H1 (cell line): Measurements from ENCODE around the gene OR51B2. TPM values are rescaled to one million over a fixed set of nuclear protein-coding genes. Genes with fewer than 3 reads are reported as not detected.

ENCODE experiments used
- CTCF ChIA-PET: fragments of 300-600 bp; sonication (Branson Sonifier 250); formaldehyde crosslinking; loops from one replicate; lab custom pipeline; 2021; ENCODE audit not compliant: partially characterized antibody; lab: Charles Lee
- POLR2A ChIA-PET: fragments of 300-600 bp; sonication (Branson Sonifier 250); formaldehyde crosslinking; loops from one replicate; lab custom pipeline; 2021; ENCODE audit warnings: inconsistent platforms; ENCODE audit not compliant: partially characterized antibody; lab: Charles Lee
- DNase-seq, 2 experiments: peaks; one replicate each; pipeline versions ENCODE4 v3.0.0 to v3.0.0-alpha.2; 2010 to 2022; ENCODE audit warnings: low spot score in 2 of 2, low read depth in 1 of 2, mixed read lengths in 1 of 2
- FAIRE-seq: peaks from 2 replicates; lab custom pipeline; 2011; peaks lifted over from hg19 to GRCh38; lab: Jason Lieb, UNC
- H2AFZ ChIP-seq: 2 replicates; pipeline ENCODE4 v1.8.1; 2012; ENCODE audit warnings: low read length, inconsistent platforms
- H2AK5ac ChIP-seq: 2 replicates; pipeline ENCODE4 v1.6.1; 2013; ENCODE audit warnings: low read depth, low read length
- H2BK120ac ChIP-seq: replicated peaks from 2 replicates; pipeline ENCODE3; 2013; ENCODE audit warnings: low read depth, low read length, inconsistent platforms
- H2BK12ac ChIP-seq: 2 replicates; pipeline ENCODE4 v1.6.1; 2013; ENCODE audit warnings: low read depth, low read length
- H2BK15ac ChIP-seq: 2 replicates; pipeline ENCODE4 v1.6.1; 2013; ENCODE audit warnings: low read length
- H2BK20ac ChIP-seq: 2 replicates; pipeline ENCODE4 v1.6.1; 2013; ENCODE audit warnings: low read length
- H2BK5ac ChIP-seq: 2 replicates; pipeline ENCODE4 v1.6.1; 2013; ENCODE audit warnings: low read depth, low read length
- H3K14ac ChIP-seq: 2 replicates; pipeline ENCODE4 v1.6.1; 2013; ENCODE audit warnings: inconsistent platforms; ENCODE audit not compliant: insufficient read length
- H3K18ac ChIP-seq: 2 replicates; pipeline ENCODE4 v1.6.1; 2013; ENCODE audit warnings: low read length; ENCODE audit errors: extremely low read depth
- H3K23ac ChIP-seq: 2 replicates; pipeline ENCODE4 v1.6.1; 2013; ENCODE audit warnings: inconsistent platforms; ENCODE audit not compliant: insufficient read length
- H3K23me2 ChIP-seq: 2 replicates; pipeline ENCODE4 v1.6.1; 2013; ENCODE audit warnings: low read depth, low read length
- H3K27ac ChIP-seq: 2 replicates; pipeline ENCODE4 v1.6.1; 2011; ENCODE audit warnings: low read depth, low read length, inconsistent platforms
- H3K27me3 ChIP-seq, 4 experiments: replicated peaks in 1 of 4; 1 replicate in 1 of 4; 2 replicates in 3 of 4; pipeline versions ENCODE4 v1.6.1 to v1.8.1; 2011 to 2013; ENCODE audit warnings: low read length in 3 of 4, mild to moderate bottlenecking in 3 of 4, inconsistent platforms in 2 of 4, mixed read lengths in 2 of 4, moderate library complexity in 1 of 4; ENCODE audit not compliant: control insufficient read depth in 3 of 4, insufficient read depth in 3 of 4; ENCODE audit errors: extremely low read depth in 1 of 4
- H3K36me3 ChIP-seq, 4 experiments: 2 replicates each; pipeline versions ENCODE4 v1.6.1 to v1.8.1; 2011 to 2013; ENCODE audit warnings: mild to moderate bottlenecking in 4 of 4, low read length in 3 of 4, moderate library complexity in 2 of 4, control low read depth in 1 of 4, inconsistent platforms in 1 of 4; ENCODE audit not compliant: insufficient read depth in 4 of 4, control insufficient read depth in 2 of 4
- H3K4ac ChIP-seq: replicated peaks from 2 replicates; pipeline ENCODE3; 2013; ENCODE audit warnings: low read length, low read depth, mixed read lengths, inconsistent platforms; ENCODE audit not compliant: insufficient read length
- H3K4me1 ChIP-seq, 4 experiments: replicated peaks in 1 of 4; 1 replicate in 1 of 4; 2 replicates in 3 of 4; pipeline versions ENCODE4 v1.6.1 to v1.8.1; 2011 to 2013; ENCODE audit warnings: low read length in 3 of 4, inconsistent platforms in 2 of 4, mixed read lengths in 1 of 4; ENCODE audit not compliant: insufficient read depth in 4 of 4, control insufficient read depth in 3 of 4
- H3K4me2 ChIP-seq, 2 experiments: 2 replicates each; pipeline versions ENCODE4 v1.6.1 to v1.8.1; 2011 to 2013; ENCODE audit warnings: low read depth in 2 of 2, low read length in 2 of 2, control low read depth in 1 of 2, inconsistent platforms in 1 of 2, mild to moderate bottlenecking in 1 of 2; ENCODE audit not compliant: insufficient read depth in 1 of 2
- H3K4me3 ChIP-seq, 4 experiments: fragments of 200-600, 300-600 bp in 1 of 4; sonication (generic), shearing (Covaris generic), sonication (Bioruptor Twin) in 1 of 4; 2 replicates each; pipeline versions ENCODE4 v1.5.1 to v1.8.1; 2011 to 2016; ENCODE audit warnings: low read length in 4 of 4, low read depth in 3 of 4, control low read depth in 2 of 4, inconsistent platforms in 2 of 4, mild to moderate bottlenecking in 2 of 4, mixed read lengths in 1 of 4, moderate library complexity in 1 of 4; ENCODE audit not compliant: insufficient read depth in 2 of 4; ENCODE audit errors: extremely low read depth in 1 of 4
- H3K56ac ChIP-seq: replicated peaks from 2 replicates; pipeline ENCODE3; 2013; ENCODE audit warnings: low read depth, mild to moderate bottlenecking, mixed read lengths, low read length, inconsistent platforms; ENCODE audit not compliant: insufficient read length
- H3K79me1 ChIP-seq: 2 replicates; pipeline ENCODE4 v1.6.1; 2013; ENCODE audit warnings: low read depth, low read length, control low read depth
- H3K79me2 ChIP-seq, 2 experiments: 2 replicates each; pipeline versions ENCODE4 v1.6.1 to v1.8.1; 2012 to 2013; ENCODE audit warnings: low read length in 2 of 2, mild to moderate bottlenecking in 2 of 2, inconsistent platforms in 1 of 2; ENCODE audit not compliant: insufficient read depth in 2 of 2, control insufficient read depth in 1 of 2
- H3K9ac ChIP-seq, 4 experiments: replicated peaks in 1 of 4; 1 replicate in 1 of 4; 2 replicates in 3 of 4; pipeline versions ENCODE4 v1.6.1 to v1.8.1; 2011 to 2013; ENCODE audit warnings: low read depth in 3 of 4, low read length in 3 of 4, control low read depth in 2 of 4, mild to moderate bottlenecking in 2 of 4, moderate library complexity in 2 of 4, inconsistent platforms in 1 of 4; ENCODE audit errors: extremely low read depth in 1 of 4
- H3K9me3 ChIP-seq, 2 experiments: 2 replicates each; pipeline versions ENCODE4 v1.6.1 to v1.8.1; 2012 to 2013; ENCODE audit warnings: mild to moderate bottlenecking in 2 of 2, moderate library complexity in 2 of 2, control low read depth in 1 of 2, inconsistent platforms in 1 of 2, low read depth in 1 of 2, low read length in 1 of 2, mixed read lengths in 1 of 2; ENCODE audit not compliant: insufficient read depth in 2 of 2
- H4K20me1 ChIP-seq, 2 experiments: replicated peaks in 1 of 2; 2 replicates each; pipeline versions ENCODE3 to v1.8.1; 2011 to 2013; ENCODE audit warnings: inconsistent platforms in 2 of 2, low read length in 2 of 2, mild to moderate bottlenecking in 1 of 2; ENCODE audit not compliant: insufficient read depth in 2 of 2, control insufficient read depth in 1 of 2
- H4K5ac ChIP-seq: 2 replicates; pipeline ENCODE4 v1.6.1; 2013; ENCODE audit warnings: low read length, low read depth, mixed read lengths, inconsistent platforms; ENCODE audit not compliant: insufficient read length
- H4K8ac ChIP-seq: 2 replicates; pipeline ENCODE4 v1.8.0; 2013; ENCODE audit warnings: mild to moderate bottlenecking, moderate library complexity, low read length, inconsistent platforms; ENCODE audit not compliant: insufficient read depth; ENCODE audit errors: extremely low read depth
- H4K91ac ChIP-seq: replicated peaks from 2 replicates; pipeline ENCODE3; 2013; ENCODE audit warnings: low read length, mixed read lengths, inconsistent platforms; ENCODE audit not compliant: insufficient read length
- BRCA1 ChIP-seq: IDR thresholded peaks from 2 replicates; pipeline ENCODE4 v1.6.1; 2012; ENCODE audit warnings: low read depth, low read length, improper control_type of control experiment
- CBX5 ChIP-seq: fragments of 300-800, 300-1000 bp; sonication (generic); IDR thresholded peaks from 2 replicates; pipeline ENCODE4 v1.7.1; 2016; ENCODE audit warnings: antibody characterized with exemption, low read length, low read depth
- CEBPB ChIP-seq: IDR thresholded peaks from 2 replicates; pipeline ENCODE4 v1.6.1; 2012; ENCODE audit warnings: low read depth, low read length
- CTCF ChIP-seq, 3 experiments: IDR thresholded peaks; 1 replicate in 2 of 3; 2 replicates in 1 of 3; pipeline versions ENCODE4 v1.5.1 to v1.6.1; 2011; ENCODE audit warnings: low read length in 3 of 3, mild to moderate bottlenecking in 3 of 3, inconsistent platforms in 2 of 3, low read depth in 1 of 3, moderate library complexity in 1 of 3; ENCODE audit not compliant: insufficient read depth in 1 of 3; ENCODE audit errors: control extremely low read depth in 1 of 3
- JUND ChIP-seq: IDR thresholded peaks from 2 replicates; pipeline ENCODE4 v1.6.1; 2011; ENCODE audit warnings: mild to moderate bottlenecking, improper control_type of control experiment, low read length
- KDM1A ChIP-seq: fragments of 200-600, 300-600 bp; sonication (generic); IDR thresholded peaks from 2 replicates; pipeline ENCODE4 v1.7.1; 2016; ENCODE audit warnings: mild to moderate bottlenecking, low read length, borderline replicate concordance
- POLR2A ChIP-seq, 2 experiments: IDR thresholded peaks; 1 replicate in 1 of 2; 2 replicates in 1 of 2; pipeline ENCODE4 v1.6.1; 2011; ENCODE audit warnings: low read depth in 2 of 2, low read length in 2 of 2, mild to moderate bottlenecking in 2 of 2; ENCODE audit errors: control extremely low read depth in 1 of 2
- RAD21 ChIP-seq, 2 experiments: IDR thresholded peaks in 1 of 2; conservative IDR thresholded peaks in 1 of 2; 2 replicates each; pipeline ENCODE4 v1.6.1; 2011; ENCODE audit warnings: low read depth in 2 of 2, low read length in 2 of 2, improper control_type of control experiment in 1 of 2, inconsistent platforms in 1 of 2, mild to moderate bottlenecking in 1 of 2, moderate library complexity in 1 of 2
- RNF2 ChIP-seq: fragments of 200-900, 300-1000 bp; sonication (generic); IDR thresholded peaks from 2 replicates; pipeline ENCODE4 v1.7.1; 2016; ENCODE audit warnings: borderline replicate concordance, low read depth, mild to moderate bottlenecking, antibody characterized with exemption, low read length; ENCODE audit not compliant: poor library complexity, severe bottlenecking; ENCODE audit errors: missing control alignments
- SIRT6 ChIP-seq: IDR thresholded peaks from one replicate; pipeline ENCODE4 v1.7.1; 2012; ENCODE audit warnings: low read length, inconsistent platforms
- SP4 ChIP-seq: IDR thresholded peaks from 2 replicates; pipeline ENCODE4 v1.6.1; 2012; ENCODE audit warnings: low read length, inconsistent platforms
- ZNF274 ChIP-seq: IDR thresholded peaks from 2 replicates; pipeline ENCODE4 v1.7.0; 2012; ENCODE audit warnings: low read length, borderline replicate concordance; ENCODE audit errors: extremely low read depth
- WGBS, 2 experiments: shearing (Covaris generic) in 1 of 2; methylation state at CpG; one replicate each; pipeline versions ENCODE4 v1.1.6 to v1.1.7; 2013 to 2015; ENCODE audit warnings: low lambda C conversion rate in 2 of 2, mixed read lengths in 2 of 2, inconsistent platforms in 1 of 2, low coverage in 1 of 2, missing lambda C conversion rate in 1 of 2; ENCODE audit not compliant: insufficient replicate concordance in 2 of 2, insufficient coverage in 1 of 2, insufficient read length in 1 of 2; ENCODE audit errors: extremely low coverage in 1 of 2, missing lambda C conversion rate in 1 of 2; 5-methylcytosine and 5-hydroxymethylcytosine counted together
- polyA plus RNA-seq, 7 experiments: library from polyadenylated mRNA; depleted of rRNA in 3 of 7; stranded (reverse) in 5 of 7; unstranded in 2 of 7; fragments of >200 nt in 5 of 7; fragments of 200-250 nt in 2 of 7; gene quantifications; 1 replicate in 5 of 7; 2 replicates in 1 of 7; 4 replicates in 1 of 7; pipeline versions ENCODE4 v1.2.1 to v1.2.3, GENCODE V29; 2011 to 2013; ENCODE audit warnings: missing spikeins in 2 of 7, mixed read lengths in 2 of 7
- total RNA-seq: library from RNA; stranded (reverse); fragmentation: NEBNext Ultra II Directional; extraction: Animal tissue kit (Norgen Biotek cat#: 25700); gene quantifications from 2 replicates; pipeline ENCODE4 v1.2.1, GENCODE V29; 2021

Gene OR51B2
- total and polyA plus RNA-seq, 2 of the 8 experiments (the other 6 are each of a cell fraction or from before 2014, with no cell fraction given): not detected

DNA sequence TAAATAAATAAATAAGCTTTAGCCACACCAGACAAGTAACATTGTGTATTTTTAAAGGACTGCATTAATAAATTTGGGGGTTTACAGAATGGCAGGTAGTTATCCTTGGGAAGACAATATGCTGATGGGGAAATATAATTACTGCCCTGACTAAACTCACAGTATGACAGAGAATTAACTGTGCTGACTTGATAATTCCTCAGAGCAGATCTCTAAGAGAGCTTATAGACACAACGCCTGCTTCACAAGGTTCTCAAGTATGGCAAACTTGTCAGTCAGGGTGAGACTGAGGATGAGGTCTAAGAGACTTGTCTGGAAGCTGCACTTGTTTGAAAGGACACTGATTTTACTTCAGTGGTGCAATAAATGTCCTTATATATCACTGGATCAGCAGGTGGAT is 25.6 kb downstream of the OR51B2 start:
- H3K4me2 ChIP-seq: no peak overlapping the region
- WGBS, 2 experiments: 74% methylated on average over 1 of the region's 1 CpG; no CpG with 5 or more reads in 1 of the 2 experiments
- H3K23ac ChIP-seq: no peak overlapping the region
- H3K27me3 ChIP-seq: no peaks in the 10 kb centered on the region
- H4K91ac ChIP-seq: no peak overlapping the region
- no peaks in the 10 kb centered on the region for H3K79me1 ChIP-seq
- CTCF ChIA-PET: interaction anchor here (0.7 to 3.3 kb wide), 8 partner anchors 8 to 1111 kb away, joined by 3 to 12 read pairs (median 3); no protein-coding TSS in a partner anchor
- H3K79me2 ChIP-seq: no peaks in the 10 kb centered on the region
- no peak overlapping the region for H3K9ac ChIP-seq
- no peaks in the 10 kb centered on the region for H4K20me1 ChIP-seq
- no peaks in the 10 kb centered on the region for H3K36me3 ChIP-seq
- no peak overlapping the region for H2BK15ac ChIP-seq
- H3K56ac ChIP-seq: no peak overlapping the region
- no peak overlapping the region for H2AFZ ChIP-seq
- no peak overlapping the region for H3K4ac ChIP-seq
- no peak overlapping the region for H2BK12ac ChIP-seq
- no peak overlapping the region for H3K27ac ChIP-seq
- H3K14ac ChIP-seq: no peak overlapping the region
- H3K9me3 ChIP-seq: no peaks in the 10 kb centered on the region; a peak in 1 of 4 replicates
- no peak overlapping the region for H4K8ac ChIP-seq
- FAIRE-seq (no peak), DNase-seq (no peak)
- H2BK20ac ChIP-seq: no peak overlapping the region
- H2BK5ac ChIP-seq: no peak overlapping the region
- POLR2A ChIA-PET: no interaction called here
- no peak overlapping the region for H3K18ac ChIP-seq
- H3K4me1 ChIP-seq: no peaks in the 10 kb centered on the region
- H3K4me3 ChIP-seq: no peak overlapping the region
- H2AK5ac ChIP-seq: no peak overlapping the region
- no peaks in the 10 kb centered on the region for H3K23me2 ChIP-seq
- no peak overlapping the region for H4K5ac ChIP-seq
- H2BK120ac ChIP-seq: no peak overlapping the region
- TF ChIP-seq CBX5: no peak
- no peak for TF ChIP-seq ZNF274
- no peak for TF ChIP-seq CTCF (IDR thresholded peaks at IDR 0.05; ENCODE audit: control extremely low read depth in 1 of 3, insufficient read depth in 1 of 3, low read depth in 1 of 3, low read length in 3 of 3)
- TF ChIP-seq SIRT6: no peak
- no peak for TF ChIP-seq KDM1A
- TF ChIP-seq BRCA1: no peak
- no peak for TF ChIP-seq CEBPB
- TF ChIP-seq SP4: no peak
- TF ChIP-seq JUND: no peak
- TF ChIP-seq RAD21 (IDR thresholded peaks at IDR 0.05 in 1 of 2, conservative IDR thresholded peaks at IDR 0.05 in 1 of 2; ENCODE audit: low read depth in 2 of 2, low read length in 2 of 2): no peak
- no peak for TF ChIP-seq RNF2
- no peak for TF ChIP-seq POLR2A (IDR thresholded peaks at IDR 0.05; ENCODE audit: control extremely low read depth in 1 of 2, low read depth in 2 of 2, low read length in 2 of 2)
